CD4-positive, alpha-beta T cell treated with Interleukin-21 for 1 hour (primary cell): ENCODE data around the gene EXOSC10.
A peak's percentile ranks its signal among the peaks of the same experiment; 100 is the strongest.
"Not testable (repeated sequence)": the region's sequence is repeated elsewhere in the genome, so short reads cannot be mapped to it uniquely, and the experiment has no call there.

Experiments
- DNase-seq: peaks from one replicate; pipeline ENCODE4 v3.0.0-alpha.2; 2020

EXOSC10 gene

DNA sequence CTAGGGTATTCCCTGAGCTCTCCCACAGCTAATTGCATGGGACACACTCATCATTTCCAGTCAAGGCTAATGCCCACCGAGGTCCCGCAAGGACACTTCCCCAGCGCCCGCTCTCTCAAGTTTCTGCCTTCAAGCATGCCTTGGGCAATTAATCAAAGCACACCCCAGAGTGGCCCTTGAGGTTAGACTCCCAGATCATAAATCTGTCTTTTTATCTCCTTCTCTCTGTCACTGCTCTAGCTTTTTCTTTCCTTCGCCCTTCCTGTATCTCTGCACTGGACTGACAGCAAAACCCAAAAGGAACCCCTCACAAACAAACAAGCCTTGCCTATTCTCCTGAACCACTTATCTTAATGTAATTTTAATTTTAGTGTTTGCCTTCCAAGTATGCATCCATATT, 7.9 kb upstream of the EXOSC10 start:
- no peak for DNase-seq

DNA sequence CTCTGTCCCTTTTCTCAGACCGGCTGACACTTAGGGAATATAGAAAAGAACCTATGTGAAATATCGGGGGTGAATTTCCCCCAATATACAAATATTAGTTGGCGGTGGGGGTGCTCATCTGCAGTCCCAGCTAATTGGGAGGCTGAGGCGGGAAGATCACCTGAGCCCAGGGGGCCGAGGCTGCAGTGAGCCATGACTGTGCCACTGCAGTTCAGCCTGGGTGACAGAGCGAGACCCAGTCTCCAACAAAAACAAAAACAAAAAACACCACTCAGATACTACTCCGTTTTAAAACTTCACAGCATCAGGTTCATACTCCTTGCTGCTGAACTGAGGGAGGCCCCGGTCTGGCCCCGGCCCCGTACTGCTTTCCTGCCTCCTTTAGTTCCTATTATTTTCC, 5.9 kb upstream of the EXOSC10 start:
- no peak for DNase-seq

DNA sequence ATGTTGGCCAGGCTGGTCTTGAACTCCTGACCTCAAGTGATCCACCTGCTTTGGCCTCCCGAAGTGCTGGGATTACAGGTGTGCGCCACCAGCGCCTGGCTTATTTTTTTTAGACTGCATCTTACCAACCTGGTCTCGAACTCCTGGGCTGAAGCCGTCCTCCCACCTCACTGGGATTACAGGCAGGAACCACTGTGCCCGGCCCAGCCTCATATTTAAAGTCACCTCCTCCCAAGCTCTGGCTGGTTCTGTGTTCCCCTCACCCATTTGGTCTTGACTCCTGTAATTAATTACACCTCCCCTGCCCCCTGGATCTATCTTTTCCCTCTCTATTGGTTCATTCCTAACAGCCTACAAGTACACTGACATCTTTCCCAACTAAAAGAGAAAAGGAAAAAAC, 1.7 kb upstream of the EXOSC10 start:
- DNase-seq: no peak

DNA sequence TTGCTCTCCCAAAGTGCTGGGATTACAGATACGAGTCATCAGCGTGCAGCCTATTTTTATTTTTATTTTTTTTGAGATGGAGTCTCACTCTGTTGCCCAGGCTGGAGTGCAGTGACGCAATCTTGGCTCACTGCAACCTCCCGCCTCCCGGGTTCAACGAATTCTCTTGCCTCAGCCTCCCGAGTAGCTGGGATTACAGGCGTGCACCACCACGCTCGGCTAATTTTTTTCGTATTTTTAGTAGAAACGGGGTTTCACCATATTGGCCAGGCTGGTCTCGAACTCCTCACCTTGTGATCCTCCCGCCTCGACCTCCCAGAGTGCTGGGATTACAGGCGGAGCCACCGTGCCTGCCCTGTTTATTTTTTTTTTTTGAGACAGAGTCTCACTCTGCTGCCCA, 1.1 kb upstream of the EXOSC10 start:
- not testable (repeated sequence) for DNase-seq

DNA sequence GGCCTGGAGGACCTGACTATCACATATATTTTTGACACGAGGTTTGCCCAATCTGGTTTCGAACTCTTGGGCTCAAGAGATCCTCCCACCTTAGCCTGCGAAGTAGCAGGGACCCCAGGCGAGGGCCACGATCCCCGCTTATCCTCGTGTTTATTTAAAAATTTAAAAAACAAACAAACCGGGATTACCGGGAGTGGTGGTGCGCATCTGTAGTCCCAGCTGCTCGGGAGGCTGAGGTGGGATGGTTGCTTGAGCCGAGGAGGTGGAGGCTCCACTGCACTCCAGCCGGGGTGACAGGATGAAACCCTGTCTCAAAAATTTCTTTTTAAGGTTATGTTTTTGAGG, 452 bp upstream of the EXOSC10 start:
- DNase-seq: no peak

DNA sequence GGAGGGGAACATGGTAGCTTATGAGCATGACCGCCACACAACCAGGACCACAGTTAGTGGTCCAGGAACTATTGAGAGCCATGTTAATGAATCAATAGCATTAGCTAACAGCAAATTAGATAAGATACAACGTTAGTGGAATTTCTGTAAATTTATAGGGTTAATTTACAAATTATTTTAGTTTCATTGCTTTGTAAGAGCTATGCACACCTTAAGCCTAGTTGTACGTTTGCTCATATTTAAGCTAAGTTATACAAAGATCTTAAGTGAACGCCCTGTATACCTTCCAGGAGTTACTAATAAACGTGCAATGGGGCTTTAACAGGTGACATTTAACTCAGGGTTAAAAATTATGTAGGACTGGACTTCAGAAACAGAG, 749 bp downstream of the EXOSC10 start:
- no peak for DNase-seq

DNA sequence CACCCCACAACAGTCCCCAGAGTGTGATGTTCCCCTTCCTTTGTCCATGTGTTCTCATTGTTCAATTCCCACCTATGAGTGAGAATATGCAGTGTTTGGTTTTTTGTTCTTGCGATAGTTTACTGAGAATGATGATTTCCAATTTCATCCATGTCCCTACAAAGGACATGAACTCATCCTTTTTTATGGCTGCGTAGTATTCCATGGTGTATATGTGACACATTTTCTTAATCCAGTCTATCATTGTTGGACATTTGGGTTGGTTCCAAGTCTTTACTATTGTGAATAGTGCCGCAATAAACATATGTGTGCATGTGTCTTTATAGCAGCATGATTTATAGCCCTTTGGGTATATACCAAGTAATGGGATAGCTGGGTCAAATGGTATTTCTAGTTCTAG, 15.9 kb downstream of the EXOSC10 start:
- not testable (repeated sequence) for DNase-seq

DNA sequence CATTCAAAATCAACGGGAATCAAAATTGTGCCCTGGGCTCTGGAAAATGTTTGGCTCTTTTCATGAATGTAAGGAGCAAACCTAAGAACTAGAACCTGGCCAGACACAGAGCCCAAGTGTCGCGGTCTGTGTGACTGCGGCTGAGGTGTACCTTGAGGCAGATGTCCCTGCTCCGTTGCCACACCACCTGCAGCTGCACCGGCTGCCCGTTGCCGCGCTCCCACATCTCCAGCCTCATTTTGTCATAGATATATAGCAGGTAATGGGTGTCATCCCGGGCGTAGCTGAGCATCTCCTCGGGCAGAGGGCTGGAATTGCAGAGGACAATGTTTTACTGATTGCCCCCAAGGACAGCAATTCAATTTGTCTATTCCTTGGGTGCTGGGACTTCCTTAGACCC, 18.7 kb downstream of the EXOSC10 start:
- DNase-seq: no peak

DNA sequence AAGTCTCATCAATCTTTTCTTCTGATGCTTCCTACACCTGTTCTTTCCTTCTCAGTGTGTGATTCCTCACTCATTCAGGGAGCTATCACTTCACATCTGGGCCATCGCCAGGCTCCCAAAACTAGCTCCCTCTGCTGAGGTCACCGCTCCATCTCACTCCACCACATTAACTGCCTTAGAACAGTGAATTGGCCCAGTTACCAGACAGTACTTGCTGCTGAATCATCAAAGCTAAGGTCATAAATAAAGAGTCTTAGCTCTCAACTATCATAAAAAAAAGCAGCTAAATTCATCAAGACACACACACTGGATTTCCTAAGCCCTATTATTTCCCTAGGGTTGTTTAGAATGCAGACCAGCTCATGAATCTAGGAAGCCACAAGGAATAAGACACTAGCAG, 21.0 kb downstream of the EXOSC10 start:
- DNase-seq: no peak

DNA sequence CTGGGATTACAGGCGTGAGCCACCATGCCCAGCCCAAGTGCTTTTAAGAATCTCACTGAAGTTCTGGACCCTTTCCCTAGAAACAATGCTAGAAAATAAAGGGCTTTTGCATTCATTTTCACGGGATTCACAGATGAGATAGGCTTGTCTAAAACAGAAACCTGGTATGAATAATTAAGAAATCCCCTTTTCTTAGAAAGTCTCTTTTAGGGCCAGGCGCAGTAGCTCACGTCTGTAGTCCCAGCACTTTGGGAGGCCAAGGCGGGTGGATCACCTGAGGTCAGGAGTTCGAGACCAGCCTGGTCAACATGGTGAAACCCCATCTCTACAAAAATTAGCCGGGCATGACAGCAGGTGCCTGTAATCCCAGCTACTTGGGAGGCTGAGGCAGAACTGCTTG, 26.3 kb downstream of the EXOSC10 start:
- DNase-seq: not testable (repeated sequence)

DNA sequence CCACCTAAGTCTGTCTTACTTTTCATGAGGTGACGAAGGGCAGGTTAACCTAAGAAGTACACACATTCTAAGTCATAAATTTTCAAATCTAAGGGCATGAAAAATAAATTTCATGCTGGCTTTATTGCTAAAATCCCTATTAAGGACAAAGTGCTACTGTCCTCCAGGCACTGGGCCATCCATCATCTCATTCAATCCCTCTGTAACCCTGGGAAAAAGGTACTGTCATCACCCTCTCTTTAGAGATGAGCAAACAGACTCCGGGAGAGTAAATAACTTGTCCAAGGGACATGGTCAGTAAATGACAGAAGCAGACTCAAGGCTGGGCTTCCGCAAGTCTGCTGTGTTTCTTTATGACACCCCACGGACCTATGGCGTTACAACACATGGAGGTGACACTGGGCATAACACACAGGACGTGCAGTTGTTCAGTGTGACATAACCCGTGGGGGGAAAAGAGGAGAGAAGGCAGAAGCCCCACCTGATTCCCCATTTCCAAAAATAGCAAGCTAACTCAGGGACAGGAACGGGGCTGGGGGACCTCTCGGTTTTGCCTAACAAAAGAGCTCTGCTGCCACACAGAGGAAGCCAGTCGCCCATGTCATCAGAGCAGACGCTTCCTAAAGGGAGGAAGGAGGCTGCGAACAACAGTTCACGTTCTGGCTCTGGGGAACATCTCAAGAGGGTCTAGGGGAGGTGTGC, 27.3 kb downstream of the EXOSC10 start:
- no peak for DNase-seq

DNA sequence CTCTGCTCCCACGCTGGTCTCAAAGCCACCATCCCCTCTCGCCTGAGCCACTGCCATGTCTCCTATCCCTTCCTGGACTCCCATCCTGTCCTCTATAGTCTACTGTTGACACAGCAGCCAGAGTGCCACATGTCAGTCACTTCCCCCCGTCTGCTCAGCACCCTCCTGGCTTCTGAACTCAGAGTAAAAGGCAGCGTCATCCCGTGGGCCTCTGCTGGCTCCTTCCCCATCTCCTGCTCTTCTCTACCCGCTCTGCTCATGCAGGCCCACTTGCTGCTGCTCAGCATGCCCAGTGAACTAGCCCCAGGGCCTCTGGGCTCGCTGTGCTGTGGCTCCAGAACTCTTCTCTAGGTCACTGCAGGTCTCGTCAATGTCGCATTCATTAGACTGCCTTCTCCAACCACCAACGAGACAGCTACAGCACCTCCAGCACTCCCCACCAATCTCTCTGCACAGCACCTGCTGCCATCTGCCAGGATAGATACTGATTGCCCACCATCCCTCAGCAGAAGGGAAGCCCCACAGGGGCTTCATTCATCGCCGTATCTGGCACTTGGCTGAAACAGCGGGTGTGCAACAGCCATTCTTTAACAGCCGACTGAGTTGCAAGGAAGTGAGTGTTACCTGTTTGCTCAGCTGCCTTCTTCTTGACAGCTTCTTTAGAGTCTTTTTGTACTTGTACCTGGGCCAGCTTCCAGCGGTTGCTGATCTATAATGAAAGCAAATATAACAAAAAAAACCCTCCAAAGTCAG, 28.0 kb downstream of the EXOSC10 start:
- DNase-seq: no peak

DNA sequence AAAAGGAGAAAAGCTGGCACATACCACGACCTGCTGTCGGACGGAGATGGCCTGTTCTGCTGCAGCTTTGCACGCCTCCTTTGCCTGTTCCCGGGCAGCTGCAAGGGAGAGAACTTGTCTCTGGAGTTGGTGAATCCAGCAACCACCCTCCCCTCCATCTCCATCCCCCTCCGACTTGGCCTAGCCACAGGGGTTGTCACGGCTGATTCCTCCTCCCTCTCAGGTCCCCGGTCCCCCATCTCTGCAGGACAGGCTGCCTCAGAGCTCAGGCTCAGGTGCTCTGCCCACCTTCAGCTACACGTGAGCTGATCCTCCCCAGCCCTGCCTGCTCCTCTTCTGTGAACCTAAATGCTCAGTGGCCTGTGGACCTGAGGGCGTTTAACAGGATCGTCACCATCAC, 28.8 kb downstream of the EXOSC10 start:
- DNase-seq: no peak

DNA sequence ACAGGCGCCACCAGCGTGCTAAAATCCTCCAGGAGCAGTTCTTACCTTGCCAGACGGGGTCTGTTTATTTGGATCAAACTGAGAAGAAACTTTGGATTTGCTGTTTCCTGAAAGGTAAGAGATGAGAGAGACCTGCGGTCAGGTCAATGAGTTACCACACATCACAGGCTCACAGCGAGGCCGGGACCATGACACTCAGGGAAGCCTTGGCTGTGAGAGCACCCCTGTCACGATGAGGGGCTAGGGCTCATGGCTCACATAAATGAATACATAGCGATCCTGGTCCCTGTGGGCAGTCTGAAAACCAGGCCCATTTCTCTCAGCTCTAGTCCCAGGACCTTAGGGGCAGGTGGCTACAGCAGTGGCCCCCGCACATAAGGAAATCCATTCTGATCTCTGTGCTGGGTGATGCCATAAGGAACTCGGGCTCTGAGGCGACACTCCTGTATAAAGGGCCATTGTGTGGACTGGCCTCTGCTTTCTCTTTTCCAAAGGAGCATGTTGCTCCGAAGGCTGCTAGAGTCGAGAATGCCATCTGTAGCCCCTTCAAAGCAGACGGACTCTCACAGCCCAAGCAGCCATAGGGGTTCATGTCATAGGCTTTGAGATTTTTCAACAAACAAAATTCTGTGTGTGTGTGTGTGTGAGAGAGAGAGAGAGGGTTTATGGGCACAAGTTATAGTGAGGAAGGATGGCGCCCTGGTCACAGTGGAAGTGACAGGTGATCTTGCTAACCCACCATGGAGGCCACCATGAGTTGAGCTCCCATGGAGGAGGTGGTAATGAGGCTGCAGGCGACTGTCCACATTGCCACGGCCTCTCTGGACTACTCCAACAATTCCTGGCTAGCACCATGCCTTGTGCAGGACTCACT, 30.8 kb downstream of the EXOSC10 start:
- DNase-seq: no peak

DNA sequence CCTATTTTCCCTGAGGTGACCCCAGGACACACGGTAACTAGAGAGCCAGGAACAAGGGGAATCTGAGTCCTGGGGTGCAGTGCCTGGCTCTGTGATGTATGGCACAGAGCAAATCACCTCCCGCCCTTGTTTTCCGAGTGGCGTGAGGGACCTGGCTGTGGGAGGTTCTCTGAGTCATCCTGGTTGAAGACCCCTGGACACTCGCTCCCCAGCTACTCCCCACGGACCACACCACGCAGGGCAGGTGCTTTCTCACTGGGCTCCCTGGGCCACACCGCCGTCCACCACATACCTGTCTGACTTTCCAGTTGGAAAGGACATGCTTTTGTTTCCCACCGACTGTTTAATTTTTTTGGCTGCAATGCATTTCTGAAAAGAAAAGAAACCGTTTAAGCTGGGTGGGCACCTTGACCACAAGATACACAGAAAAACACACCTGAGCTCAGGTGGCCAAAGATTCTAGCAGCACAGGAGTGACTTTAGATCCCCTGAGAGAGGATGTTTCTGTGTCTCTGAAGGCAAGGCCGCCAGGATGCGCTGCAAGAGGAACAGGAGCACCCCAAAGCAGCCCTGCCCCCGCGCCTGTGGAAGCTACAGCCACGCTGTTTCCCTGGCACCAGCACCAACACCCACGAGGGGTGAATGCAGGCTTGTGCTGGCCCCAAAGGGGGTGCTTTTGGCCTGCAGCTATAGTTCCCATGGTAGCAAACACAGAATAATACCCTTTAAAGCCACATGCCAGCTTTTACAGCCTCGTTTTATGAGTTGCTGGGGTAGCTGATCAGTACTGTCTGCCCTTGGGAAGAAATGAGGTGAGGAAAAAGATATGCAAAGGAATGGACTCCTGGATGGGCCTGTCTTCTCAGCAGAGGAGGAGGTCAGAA, 31.7 kb downstream of the EXOSC10 start:
- DNase-seq: no peak

DNA sequence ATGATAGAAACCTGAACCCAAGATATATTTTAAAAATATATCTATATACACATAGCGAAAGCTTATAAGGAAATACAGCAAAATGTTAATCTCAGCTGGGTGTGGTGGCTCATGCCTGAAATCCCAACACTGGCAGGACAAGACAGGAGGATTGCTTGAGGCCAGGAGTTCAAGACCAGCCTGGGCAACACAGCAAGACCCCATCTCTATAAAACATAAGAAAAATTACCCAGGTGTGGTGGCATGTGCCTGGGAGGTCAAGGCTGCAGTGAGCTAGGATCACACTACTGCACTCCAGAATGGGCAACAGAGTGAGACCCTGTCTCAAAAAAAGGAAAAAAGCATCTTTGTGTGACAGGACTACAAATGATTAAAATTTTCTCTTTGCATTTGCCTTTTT, 33.9 kb downstream of the EXOSC10 start:
- no peak for DNase-seq

DNA sequence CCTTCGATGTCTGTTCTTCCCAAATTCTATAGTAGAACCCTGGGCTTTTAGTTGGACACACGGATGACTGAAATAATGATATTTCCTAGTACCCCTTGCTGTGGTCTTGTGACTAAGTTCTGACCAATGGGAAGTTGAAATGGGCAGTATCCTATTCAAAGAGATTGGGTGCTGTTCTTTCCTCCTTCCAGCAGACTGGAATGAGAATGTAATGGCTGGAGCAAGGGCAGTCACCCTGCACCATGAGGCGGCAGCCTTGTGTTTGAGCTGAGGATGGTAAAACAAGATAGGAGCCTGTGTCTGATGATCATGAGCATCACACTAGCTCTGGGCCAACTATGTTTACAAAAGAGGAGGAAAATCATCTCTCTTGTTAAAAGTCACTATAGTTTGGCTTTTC, 34.7 kb downstream of the EXOSC10 start:
- no peak for DNase-seq

DNA sequence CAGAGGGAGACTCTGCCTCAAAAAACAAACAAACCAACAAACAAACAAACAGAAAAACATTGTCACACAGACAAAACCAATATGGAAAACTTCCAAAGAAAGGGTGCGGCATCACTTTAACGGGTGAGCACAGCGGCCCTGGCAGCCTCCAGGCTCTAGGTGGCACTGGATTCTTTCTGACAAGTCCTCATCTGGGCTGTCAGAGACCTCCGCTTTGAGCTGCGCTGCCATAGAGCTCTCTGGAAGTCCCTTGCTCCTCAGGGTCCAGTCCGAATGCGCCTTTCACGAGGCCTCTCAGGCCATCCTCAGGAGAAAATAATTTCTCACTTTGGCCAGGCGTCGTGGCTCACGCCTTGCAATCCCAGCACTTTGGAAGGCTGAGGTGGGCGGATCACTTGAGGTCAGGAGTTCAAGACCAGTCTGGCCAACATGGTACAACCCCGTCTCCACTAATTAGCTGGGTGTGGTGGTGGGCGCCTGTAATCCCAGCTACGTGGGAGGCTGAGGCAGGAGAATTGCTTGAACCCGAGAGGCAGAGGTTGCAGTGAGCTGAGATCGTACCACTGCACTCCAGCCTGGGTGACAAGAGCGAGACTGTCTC, 35.6 kb downstream of the EXOSC10 start:
- not testable (repeated sequence) for DNase-seq

DNA sequence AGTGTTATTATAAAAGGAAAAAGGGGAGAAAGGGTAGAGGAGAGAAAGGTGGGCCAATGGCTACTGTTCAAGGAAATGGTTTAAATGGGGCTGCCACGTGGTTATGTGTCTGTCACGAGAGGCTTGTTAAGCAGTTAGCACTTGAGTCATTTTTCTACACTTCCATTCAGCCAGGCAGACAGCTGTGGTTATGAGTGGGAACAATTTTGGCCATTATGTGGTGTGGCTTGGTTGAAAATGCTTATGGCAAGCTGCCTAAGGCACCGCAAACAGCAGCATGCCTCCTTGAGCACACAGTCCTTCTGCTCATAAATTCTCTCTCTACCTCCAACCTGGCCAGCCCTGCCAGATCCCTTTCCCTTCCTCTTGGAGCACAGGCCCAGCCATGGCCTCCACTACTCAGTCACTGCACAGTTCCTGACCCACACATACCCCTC, 36.7 kb downstream of the EXOSC10 start:
- peak; percentile 25 for DNase-seq

DNA sequence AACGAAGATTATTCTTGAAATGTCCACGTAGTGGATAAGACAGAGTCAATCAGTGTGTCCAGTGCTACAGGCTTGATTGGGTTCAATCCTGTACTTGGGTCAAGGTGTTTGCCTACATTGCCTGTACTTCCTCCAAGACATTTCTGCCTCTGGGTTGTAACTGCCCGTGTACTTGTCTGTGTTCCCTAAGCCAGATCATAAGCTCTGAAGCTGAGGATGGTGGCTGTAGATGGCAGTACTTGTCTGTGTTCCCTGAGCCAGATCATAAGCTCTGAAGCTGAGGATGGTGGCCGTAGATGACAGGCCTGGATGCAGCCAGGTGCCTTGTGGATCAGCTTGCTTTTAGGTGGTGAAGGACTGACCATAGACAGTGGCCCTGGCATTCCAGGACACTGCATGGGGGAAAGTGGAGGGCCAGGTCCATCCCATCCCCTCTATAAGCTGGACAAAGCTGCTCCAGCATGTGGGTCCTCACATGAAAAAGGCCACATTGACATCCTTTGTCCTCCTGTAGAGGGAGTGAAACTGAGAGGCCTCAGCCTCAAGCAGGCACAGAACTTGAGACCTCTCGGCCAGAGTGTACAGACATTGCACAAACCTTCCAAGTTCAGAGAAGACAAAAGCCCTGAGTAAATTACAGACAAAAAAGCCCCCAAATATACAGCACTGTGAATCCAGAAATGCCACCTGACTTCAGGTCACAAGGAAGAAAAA, 37.9 kb downstream of the EXOSC10 start:
- no peak for DNase-seq

DNA sequence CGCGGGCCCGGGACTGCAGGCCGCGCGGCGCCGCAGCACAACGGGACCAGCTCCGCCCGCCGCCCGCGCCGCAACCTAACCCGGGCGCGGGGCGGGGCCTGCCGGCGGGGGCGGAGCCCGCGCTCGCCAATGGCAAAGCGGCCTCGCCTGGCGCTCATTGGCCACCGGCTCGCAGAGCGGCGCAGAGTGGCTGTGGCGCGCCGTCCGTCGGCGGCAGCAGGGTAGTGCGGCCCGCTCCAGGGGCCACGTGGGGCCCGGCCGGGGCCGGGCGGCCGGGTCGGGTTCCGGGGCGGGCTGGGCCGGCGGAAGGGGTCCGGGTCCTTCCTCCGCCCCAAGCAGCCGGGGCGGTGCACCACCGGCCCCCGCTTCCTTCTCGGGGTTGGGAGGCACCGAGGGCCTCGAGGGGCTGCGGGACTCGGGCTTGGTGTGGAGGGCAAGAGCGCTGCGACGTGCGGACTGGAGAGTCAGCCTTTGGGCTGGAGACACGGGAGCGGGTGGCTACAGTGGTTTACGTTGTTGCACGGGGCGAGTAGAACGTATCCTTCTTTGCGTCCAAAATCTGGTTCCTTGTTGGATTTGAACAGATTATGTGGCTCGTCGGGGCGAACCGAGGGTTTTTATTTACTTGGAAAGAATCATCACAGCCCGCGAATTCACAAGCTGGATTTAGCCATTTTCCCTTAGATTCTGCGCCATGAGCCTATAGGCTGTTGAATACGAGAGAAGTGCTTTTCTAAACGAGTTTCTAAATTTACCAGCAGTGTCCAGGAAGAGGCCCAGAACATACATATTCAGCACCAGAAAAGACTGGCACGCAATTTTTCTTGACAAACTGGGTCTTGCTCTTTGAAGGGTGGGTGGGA, 39.5 kb downstream of the EXOSC10 start, which contains the start of gene SRM:
Gene SRM (minus strand): TSS at position 51 of the 863 bp plus-strand sequence. CDS start 75 bp downstream, outside the sequence.
- peak; percentile 92 for DNase-seq
